HG02588 (cell line): Measurements from ENCODE around the gene SYTL3.
"Not testable (repeated sequence)": the region's sequence is repeated elsewhere in the genome, so short reads cannot be mapped to it uniquely, and the experiment has no call there.

ENCODE experiments used
- ATAC-seq: cut with Tn5 transposase; IDR thresholded peaks from one replicate; pipeline ENCODE4 v1.9.1; 2021; ENCODE audit warnings: mild to moderate bottlenecking, moderate library complexity; ENCODE audit not compliant: unreplicated experiment

The SYTL3 gene

DNA sequence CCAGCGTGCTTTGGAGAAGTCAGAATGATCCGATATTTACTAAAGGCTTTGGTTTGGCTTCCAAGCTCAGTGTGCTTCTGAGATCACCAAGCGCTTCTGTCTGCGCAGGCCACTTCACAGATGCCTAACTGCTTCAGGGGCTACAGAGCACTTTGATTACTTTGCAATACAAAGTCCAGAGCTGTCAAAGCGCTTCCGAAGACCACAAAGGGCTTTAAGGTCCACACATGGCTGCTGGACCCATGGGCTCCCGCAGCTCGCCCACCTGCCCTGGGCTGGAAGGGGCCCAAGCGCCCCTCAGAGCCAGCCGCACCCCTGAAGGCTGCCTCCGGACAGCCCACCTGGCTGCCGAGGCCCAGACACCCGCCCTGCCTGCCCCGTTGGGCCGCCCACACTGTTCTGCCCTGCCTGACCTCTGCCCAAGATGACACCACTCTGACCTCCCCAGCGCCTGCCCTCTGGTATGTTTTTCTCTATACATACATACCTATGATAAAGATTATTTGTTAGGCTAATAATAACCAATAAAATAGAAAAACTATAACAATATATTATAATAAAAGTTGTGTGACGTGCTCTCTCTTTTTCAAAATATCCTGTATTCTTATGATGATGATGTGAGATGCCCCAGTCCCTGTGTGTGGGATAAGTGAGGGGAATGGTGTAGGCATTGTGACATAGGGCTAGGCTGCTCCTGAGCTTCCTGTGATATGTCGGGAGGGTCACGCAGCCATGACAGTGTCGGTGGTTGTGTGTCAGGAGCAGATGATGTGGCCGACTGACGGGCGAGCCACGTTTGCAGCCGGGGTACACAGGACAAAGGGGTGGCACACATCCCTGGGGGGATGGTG is 27.9 kb upstream of the SYTL3 start:
- ATAC-seq, result no peak

GRCh38 chr6:158622545-158623190 is 27.2 kb upstream of the SYTL3 start:
- no peak for ATAC-seq

- no peak for ATAC-seq
Measured at GRCh38 chr6:158624684-158625682, 24.9 kb upstream of the SYTL3 start.

- ATAC-seq, result no peak
Measured at GRCh38 chr6:158625881-158626305, 24.0 kb upstream of the SYTL3 start.

- no peak for ATAC-seq
Measured at GRCh38 chr6:158626360-158627167, 23.3 kb upstream of the SYTL3 start.

GRCh38 chr6:158627168-158627939 is 22.5 kb upstream of the SYTL3 start:
- ATAC-seq, result no peak

DNA sequence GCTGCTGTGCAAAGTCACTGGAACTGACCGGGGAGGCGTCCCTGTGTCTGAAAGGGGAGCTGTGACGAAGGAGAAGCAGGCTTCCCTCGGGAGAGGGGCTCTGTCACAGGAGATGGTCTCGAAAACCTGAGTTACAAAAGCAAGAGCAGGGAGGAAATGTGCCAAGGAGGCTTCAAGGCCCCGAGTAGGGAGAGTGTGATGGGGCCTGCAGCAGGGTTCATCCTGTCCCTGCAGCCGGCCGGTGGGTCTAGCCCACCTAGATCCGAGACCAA is 22.0 kb upstream of the SYTL3 start:
- ATAC-seq, result no peak

DNA sequence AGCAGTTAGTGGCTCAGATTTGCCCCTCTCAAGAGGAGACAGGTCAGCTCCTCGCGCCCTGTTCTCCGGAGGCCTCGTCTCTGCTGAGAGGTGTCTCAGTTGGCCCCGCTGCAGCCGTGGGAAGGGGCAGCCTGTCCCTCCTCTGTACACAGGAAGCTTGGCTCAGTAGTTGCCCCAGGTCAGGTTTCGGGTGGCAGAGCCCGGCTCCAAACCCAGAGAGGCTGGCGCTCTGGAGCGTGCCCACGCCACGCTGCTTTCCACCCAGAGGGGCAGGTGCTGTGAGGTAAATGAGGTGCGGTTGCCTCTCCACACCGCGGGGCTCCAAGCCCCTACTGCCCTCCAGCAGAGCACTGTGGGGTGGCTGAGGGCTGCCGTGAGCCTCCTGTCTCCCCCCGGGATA is 21.3 kb upstream of the SYTL3 start:
- no peak for ATAC-seq

GRCh38 chr6:158629367-158630221 is 20.3 kb upstream of the SYTL3 start:
- no peak for ATAC-seq

- no peak for ATAC-seq
Measured at GRCh38 chr6:158630938-158631616, 18.8 kb upstream of the SYTL3 start.

DNA sequence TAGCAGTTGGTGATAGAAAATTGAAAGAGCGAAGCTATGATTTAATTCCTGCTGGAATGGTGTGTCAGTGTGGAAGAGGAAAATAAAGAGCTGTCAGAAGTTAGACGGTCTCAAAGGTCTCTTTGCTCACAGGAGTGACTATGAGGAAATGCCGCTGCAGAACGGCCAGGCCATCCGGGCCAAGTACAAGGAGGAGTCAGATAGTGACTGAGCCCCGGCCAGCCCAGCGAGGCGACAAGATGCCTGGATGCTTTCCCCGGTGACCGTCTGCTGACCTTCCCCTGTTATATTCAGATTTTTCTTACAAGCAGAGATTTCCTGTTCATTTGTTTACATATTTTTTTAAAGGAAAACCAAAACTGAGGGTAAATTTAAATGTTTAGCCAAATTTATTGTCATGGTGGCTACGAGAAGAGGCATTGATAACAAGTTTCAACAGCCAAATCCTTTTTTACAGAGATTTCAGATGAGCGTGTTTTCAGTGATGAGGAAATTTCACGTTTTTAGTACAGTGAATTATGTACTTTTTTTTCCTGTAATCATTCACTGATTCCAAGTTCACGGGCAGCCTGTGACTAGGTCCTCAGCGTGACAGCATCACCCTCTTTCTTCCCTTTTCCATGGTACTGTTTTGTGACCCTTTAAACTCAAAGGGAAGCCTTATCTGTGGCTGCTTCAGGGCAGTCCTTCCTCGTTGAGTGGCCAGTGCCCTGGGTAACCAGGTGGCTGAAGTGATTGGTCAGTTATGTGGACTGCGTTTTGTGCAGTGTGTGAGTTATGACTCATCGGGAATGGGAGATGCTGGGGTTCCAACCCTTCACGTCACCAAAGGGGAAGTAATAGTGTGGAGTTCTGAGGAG is 17.9 kb upstream of the SYTL3 start:
- ATAC-seq, result no peak

GRCh38 chr6:158632538-158633119 is 17.2 kb upstream of the SYTL3 start:
- not testable (repeated sequence) for ATAC-seq

DNA sequence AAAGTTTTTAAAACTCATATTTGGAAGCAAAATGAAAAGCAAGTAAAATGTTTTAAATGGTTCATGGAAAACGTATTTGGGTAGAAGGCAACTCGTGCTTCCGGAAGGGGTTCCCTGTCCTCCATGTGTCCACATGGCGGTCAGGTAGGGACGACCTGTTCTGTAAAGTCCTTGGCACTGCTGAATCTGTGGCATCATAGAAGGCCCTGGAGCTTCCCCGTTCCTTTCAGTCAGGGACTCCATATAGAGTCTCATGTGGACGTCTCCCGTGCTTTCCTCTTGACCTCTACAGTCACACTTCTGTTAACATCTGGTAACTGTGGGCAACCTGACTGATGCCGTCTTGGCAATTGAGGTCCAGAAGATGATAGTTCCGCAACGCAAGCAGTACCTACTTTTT is 16.7 kb upstream of the SYTL3 start:
- ATAC-seq, result no peak

GRCh38 chr6:158634695-158635426 is 15.0 kb upstream of the SYTL3 start:
- ATAC-seq, result no peak

DNA sequence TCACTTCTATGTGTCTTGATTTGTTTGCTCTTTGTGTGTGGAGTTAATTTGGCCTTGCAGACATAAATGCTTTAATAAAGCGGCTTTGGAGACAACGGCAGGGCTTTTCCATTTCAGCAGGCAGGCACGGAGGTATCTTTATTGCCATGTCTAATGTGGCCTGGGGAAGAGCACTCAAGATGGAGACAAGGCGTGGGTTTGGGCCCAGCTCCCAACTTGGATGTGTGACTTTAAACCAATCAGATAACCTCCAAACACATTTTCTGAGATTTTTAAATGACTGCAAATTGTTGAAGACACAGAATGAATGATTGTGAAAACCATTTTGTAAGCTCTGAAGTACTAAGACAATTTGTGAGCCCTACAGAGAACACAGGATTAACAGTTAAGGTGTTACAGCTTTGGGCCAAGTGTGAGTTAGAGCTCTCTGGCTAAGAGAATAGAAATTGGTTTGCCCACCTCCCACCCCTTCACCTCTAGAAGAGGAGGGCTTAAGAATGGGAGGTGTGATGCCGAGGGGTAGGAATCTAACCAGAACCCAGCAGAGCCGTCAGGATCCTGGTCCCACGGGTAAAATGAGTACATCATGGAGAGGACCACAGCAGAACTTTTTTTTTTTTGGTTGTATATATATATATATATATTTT is 14.3 kb upstream of the SYTL3 start:
- no peak for ATAC-seq

DNA sequence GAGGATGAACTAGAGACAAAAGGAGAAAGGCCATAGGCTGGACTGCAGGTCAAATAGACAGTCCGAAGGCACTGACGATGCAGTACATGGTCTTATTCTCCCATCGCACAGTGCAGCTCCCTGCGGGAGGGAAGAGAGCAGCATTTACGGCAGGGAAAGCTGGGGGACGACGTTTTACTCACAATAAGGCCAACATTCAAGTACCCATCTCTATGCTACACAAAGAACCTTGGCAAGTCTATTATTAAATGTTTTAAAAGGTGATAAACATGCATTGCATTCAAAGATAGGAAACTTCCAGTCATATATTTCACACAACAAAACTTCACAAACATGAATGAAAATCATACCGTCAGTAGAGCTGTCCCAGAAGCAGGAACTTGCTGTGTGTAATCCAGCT is 13.1 kb upstream of the SYTL3 start:
- no peak for ATAC-seq
